OCI-LY1 (cell line): ENCODE data around the gene SBK2.

Experiments used
- H2AFZ ChIP-seq: fragments of 200-600 bp; sonication (generic), shearing (Covaris generic); 2 replicates; pipeline ENCODE4 v1.6.0; 2014; ENCODE audit warnings: antibody characterized with exemption, mild to moderate bottlenecking, low read length
- H3F3A ChIP-seq: fragments of 200-600 bp; sonication (generic), shearing (Covaris generic); 2 replicates; pipeline ENCODE4 v1.6.0; 2014; ENCODE audit warnings: mild to moderate bottlenecking, antibody characterized with exemption, low read length, moderate library complexity; ENCODE audit not compliant: insufficient read depth
- H3K27ac ChIP-seq: fragments of 200-600 bp; sonication (generic); 2 replicates; pipeline ENCODE4 v1.5.1; 2014; ENCODE audit warnings: low read length, mixed run types, mild to moderate bottlenecking, low read depth; ENCODE audit not compliant: poor library complexity, severe bottlenecking
- H3K27me3 ChIP-seq: fragments of 200-600 bp; sonication (generic); 2 replicates; pipeline ENCODE4 v1.6.0; 2014; ENCODE audit warnings: antibody characterized with exemption, mild to moderate bottlenecking, low read length, moderate library complexity; ENCODE audit not compliant: insufficient read depth
- H3K36me3 ChIP-seq: fragments of 200-600 bp; sonication (generic); 2 replicates; pipeline ENCODE4 v1.6.1; 2014; ENCODE audit warnings: mild to moderate bottlenecking, antibody characterized with exemption, low read length, moderate library complexity, mixed read lengths; ENCODE audit not compliant: insufficient read depth
- H3K4me1 ChIP-seq: fragments of 200-600 bp; sonication (generic); 2 replicates; pipeline ENCODE4 v1.5.1; 2014; ENCODE audit warnings: mild to moderate bottlenecking, low read length, moderate library complexity; ENCODE audit not compliant: insufficient read depth, severe bottlenecking
- H3K4me2 ChIP-seq: fragments of 200-600 bp; sonication (generic), shearing (Covaris generic); 2 replicates; pipeline ENCODE4 v1.6.1; 2014; ENCODE audit warnings: low read length
- H3K4me3 ChIP-seq: fragments of 200-600 bp; sonication (generic); 2 replicates; pipeline ENCODE4 v1.5.1; 2014; ENCODE audit warnings: low read length, low read depth, mild to moderate bottlenecking, mixed read lengths; ENCODE audit not compliant: poor library complexity, severe bottlenecking
- H3K79me2 ChIP-seq: fragments of 200-600 bp; shearing (Covaris generic); 2 replicates; pipeline ENCODE4 v1.6.1; 2016; ENCODE audit warnings: mixed run types, low read length, mixed read lengths; ENCODE audit not compliant: insufficient read depth
- H3K9ac ChIP-seq: fragments of 200-600 bp; sonication (generic), shearing (Covaris generic); 2 replicates; pipeline ENCODE4 v1.6.1; 2014; ENCODE audit warnings: mild to moderate bottlenecking, low read length, mixed read lengths
- H3K9me2 ChIP-seq: fragments of 200-600 bp; sonication (generic), shearing (Covaris generic); 2 replicates; pipeline ENCODE4 v1.6.1; 2014; ENCODE audit warnings: low read depth, mild to moderate bottlenecking, low read length, mixed read lengths
- H3K9me3 ChIP-seq: fragments of 200-600 bp; shearing (Covaris generic); 2 replicates; pipeline ENCODE4 v1.6.1; 2014; ENCODE audit warnings: low read length, mixed read lengths
- H4K20me1 ChIP-seq: fragments of 200-600 bp; sonication (generic), shearing (Covaris generic); 2 replicates; pipeline ENCODE4 v1.6.0; 2016; ENCODE audit warnings: mild to moderate bottlenecking, low read length; ENCODE audit not compliant: insufficient read depth
- EZH2 ChIP-seq: fragments of 200-600 bp; sonication (generic), shearing (Covaris generic); IDR thresholded peaks from 2 replicates; pipeline ENCODE4 v1.8.0; 2017; ENCODE audit warnings: borderline replicate concordance, mixed run types, mild to moderate bottlenecking, antibody characterized with exemption, low read length, moderate library complexity, mixed read lengths
- TF ChIP-seq, protein P1 (sequence below): fragments of 200-600 bp; sonication (generic), shearing (Covaris generic); IDR thresholded peaks from 2 replicates; pipeline ENCODE4 v1.5.1; 2017; ENCODE audit warnings: mild to moderate bottlenecking, antibody characterized with exemption, low read length, moderate library complexity, mixed read lengths

Gene SBK2

DNA sequence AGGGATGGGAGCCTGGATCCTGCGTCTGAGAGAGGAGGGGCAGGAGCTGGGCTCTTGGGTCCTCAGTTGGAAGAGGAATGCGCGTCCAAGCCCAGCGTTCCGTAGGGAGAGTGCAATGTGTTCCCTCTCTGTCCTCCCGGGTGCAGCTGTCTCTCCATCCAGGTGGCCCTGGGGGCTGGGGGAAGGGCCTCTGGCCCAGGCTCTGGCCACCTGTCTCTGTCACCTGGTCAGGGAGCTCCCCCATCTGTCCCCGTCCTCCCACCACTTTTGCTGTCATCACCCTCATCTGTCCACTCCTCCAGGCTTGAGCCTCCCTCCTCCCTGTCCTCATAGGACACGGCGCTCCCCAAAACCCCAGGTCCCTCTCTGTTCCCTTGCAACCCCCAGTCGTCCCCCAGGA is 3.7 kb upstream of the SBK2 start:
- H3K36me3 ChIP-seq: no peaks in the 10 kb centered on the region
- no peak overlapping the region for H3K9ac ChIP-seq
- H4K20me1 ChIP-seq: no peaks in the 10 kb centered on the region
- H3F3A ChIP-seq: no peaks in the 10 kb centered on the region
- no peak overlapping the region for H3K4me2 ChIP-seq
- no peaks in the 10 kb centered on the region for H3K9me3 ChIP-seq
- H3K4me3 ChIP-seq: no peak overlapping the region
- no peaks in the 10 kb centered on the region for H3K4me1 ChIP-seq
- no peak overlapping the region for H2AFZ ChIP-seq
- no peaks in the 10 kb centered on the region for H3K9me2 ChIP-seq
- 0 out of 2 replicates have a peak, but pooled peaks cover 4% of the 10 kb centered on the region for H3K27me3 ChIP-seq
- TF ChIP-seq, protein P1, sequence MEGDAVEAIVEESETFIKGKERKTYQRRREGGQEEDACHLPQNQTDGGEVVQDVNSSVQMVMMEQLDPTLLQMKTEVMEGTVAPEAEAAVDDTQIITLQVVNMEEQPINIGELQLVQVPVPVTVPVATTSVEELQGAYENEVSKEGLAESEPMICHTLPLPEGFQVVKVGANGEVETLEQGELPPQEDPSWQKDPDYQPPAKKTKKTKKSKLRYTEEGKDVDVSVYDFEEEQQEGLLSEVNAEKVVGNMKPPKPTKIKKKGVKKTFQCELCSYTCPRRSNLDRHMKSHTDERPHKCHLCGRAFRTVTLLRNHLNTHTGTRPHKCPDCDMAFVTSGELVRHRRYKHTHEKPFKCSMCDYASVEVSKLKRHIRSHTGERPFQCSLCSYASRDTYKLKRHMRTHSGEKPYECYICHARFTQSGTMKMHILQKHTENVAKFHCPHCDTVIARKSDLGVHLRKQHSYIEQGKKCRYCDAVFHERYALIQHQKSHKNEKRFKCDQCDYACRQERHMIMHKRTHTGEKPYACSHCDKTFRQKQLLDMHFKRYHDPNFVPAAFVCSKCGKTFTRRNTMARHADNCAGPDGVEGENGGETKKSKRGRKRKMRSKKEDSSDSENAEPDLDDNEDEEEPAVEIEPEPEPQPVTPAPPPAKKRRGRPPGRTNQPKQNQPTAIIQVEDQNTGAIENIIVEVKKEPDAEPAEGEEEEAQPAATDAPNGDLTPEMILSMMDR: no peak
- H3K79me2 ChIP-seq: no peaks in the 10 kb centered on the region
- H3K27ac ChIP-seq: no peak overlapping the region

DNA sequence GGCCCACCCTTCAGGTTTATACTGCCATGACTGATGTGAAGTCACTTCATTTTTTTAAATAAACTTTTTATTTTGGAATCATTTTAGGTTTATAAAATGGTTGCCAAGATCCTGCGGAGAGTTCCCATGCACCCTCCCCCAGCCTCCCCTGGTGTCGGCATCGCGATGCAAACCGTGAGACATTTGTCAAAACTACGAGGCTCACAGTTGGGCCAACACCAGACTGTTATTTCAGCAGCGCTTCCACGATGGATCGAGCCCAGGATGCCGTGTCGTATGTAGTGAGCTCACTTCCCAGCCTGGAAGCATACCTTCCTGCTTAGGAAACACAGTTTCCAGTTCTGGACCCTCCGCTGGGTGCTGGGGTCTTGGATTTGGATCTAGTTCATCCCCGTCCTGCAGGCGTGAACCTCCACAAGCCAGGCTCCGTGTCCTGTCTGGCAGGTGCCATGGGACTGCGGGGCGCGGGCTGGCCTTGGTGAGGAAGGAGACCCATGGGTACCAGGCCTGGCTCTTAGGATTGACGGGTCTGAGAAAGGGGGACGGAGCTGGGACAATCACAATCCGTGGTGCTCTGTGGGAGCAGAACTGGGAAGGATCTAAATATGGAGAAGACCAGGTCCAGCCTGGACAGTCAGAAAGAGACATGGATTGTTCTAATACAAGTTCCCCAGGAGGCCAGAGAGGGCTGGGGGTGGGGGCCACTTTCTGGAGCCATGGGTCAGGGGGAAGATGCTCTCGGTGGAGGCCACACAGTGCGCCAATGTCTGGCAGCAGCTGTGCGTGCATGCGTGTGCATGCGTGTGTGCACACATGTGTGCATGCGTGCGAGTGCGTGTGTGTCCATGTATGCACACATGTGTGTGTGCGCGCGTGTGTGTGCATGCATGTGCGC is 2.4 kb upstream of the SBK2 start:
- Histone ChIP-seq H3K36me3 (no peaks in the 10 kb centered on the region), H3K9me3 (no peaks in the 10 kb centered on the region), H3K4me3 (no peak overlapping the region), H3K27ac (no peak overlapping the region), H4K20me1 (no peaks in the 10 kb centered on the region), H2AFZ (no peak overlapping the region), H3F3A (no peaks in the 10 kb centered on the region), H3K9me2 (no peaks in the 10 kb centered on the region), H3K4me1 (no peaks in the 10 kb centered on the region), H3K27me3 (no peaks in the 10 kb centered on the region), H3K79me2 (no peaks in the 10 kb centered on the region), H3K9ac (no peak overlapping the region), H3K4me2 (no peak overlapping the region)
- TF ChIP-seq, protein P1: no peak
- TF ChIP-seq EZH2: no peak

DNA sequence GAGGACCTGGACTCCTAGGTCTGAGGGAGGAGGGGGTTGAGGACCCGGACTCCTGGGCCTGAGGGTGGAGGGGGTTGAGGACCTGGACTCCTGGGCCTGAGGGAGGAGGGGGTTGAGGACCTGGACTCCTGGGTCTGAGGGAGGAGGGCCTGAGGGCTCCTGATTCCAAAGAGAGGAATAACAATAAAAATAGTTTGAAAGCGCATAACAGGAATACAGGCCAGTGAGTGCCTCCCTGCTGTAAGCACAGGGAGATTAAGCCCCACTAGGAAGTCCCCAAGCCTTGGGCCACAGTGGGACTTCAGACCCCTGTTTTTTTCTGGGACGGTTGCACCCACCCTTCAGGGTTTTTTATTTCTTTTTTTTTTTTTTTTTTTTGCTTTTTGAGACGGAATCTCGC is 1.2 kb upstream of the SBK2 start:
- no peak overlapping the region for H3K9ac ChIP-seq

More for the DNA sequence above, 1.2 kb upstream of the SBK2 start:
- no peaks in the 10 kb centered on the region for H3K79me2 ChIP-seq
- H3K4me2 ChIP-seq: no peak overlapping the region
- no peak overlapping the region for H3K27ac ChIP-seq
- no peaks in the 10 kb centered on the region for H3F3A ChIP-seq
- H3K36me3 ChIP-seq: no peaks in the 10 kb centered on the region
- no peaks in the 10 kb centered on the region for H3K9me2 ChIP-seq
- H3K9me3 ChIP-seq: no peaks in the 10 kb centered on the region
- H3K4me3 ChIP-seq: no peak overlapping the region
- no peaks in the 10 kb centered on the region for H3K27me3 ChIP-seq
- H3K4me1 ChIP-seq: no peaks in the 10 kb centered on the region
- TF ChIP-seq, protein P1: no peak
- no peak for TF ChIP-seq EZH2
- H2AFZ ChIP-seq: no peak overlapping the region
- H4K20me1 ChIP-seq: no peaks in the 10 kb centered on the region
